ENCODE data around the gene NUDCD3. TPM values are rescaled to one million over a fixed set of nuclear protein-coding genes. Genes with fewer than 3 reads are reported as not detected.

Gene NUDCD3
- total RNA-seq, 4 donors from 2014 or later: 57.0 to 92.3 (median 75.2) TPM

- no peak for ATAC-seq
- H3K27ac ChIP-seq: no peak overlapping the region
- no peak overlapping the region for H3K4me3 ChIP-seq
- H3K9me3 ChIP-seq: no peaks in the 10 kb centered on the region
- WGBS, 2 donors (ENCODE audit: low coverage in 1 of 2): 84 to 88% methylated on average over 4 of the region's 6 CpGs
- no peaks in the 10 kb centered on the region for H3K27me3 ChIP-seq
- TF ChIP-seq CTCF (IDR thresholded peaks at IDR 0.05): no peak
- TF ChIP-seq POLR2AphosphoS5 (IDR thresholded peaks at IDR 0.05): no peak
- no peak for TF ChIP-seq POLR2A (IDR thresholded peaks at IDR 0.05)
- no peak for TF ChIP-seq EP300 (IDR thresholded peaks at IDR 0.05)
- peaks cover 0 to 40% of the 10 kb centered on the region in 2 donors for H3K36me3 ChIP-seq
- H3K4me1 ChIP-seq: no peaks in the 10 kb centered on the region
These were observed 73.5 kb downstream of the NUDCD3 start for GRCh38 chr7:44416941-44417340.

- no peak for TF ChIP-seq POLR2A (IDR thresholded peaks at IDR 0.05)
- TF ChIP-seq CTCF (IDR thresholded peaks at IDR 0.05): no peak
- no peak for TF ChIP-seq EP300 (IDR thresholded peaks at IDR 0.05)
- TF ChIP-seq POLR2AphosphoS5 (IDR thresholded peaks at IDR 0.05): no peak
These were observed 74.9 kb downstream of the NUDCD3 start for GRCh38 chr7:44415510-44415909.

GRCh38 chr7:44415047-44415446 lies 75.4 kb downstream of the NUDCD3 start:
- Histone ChIP-seq H3K27me3 (no peaks in the 10 kb centered on the region), H3K4me3 (no peak overlapping the region), H3K27ac (no peak overlapping the region), H3K9me3 (peaks cover 0 to 8% (median 0%) of the 10 kb centered on the region in 3 donors), H3K4me1 (no peaks in the 10 kb centered on the region), H3K36me3 (peaks cover 0 to 45% of the 10 kb centered on the region in 2 donors)
- WGBS, 2 donors (ENCODE audit: low coverage in 1 of 2): 100% methylated on average over 1 of the region's 1 CpG; no CpG with 5 or more reads in 1 of the 2 donors
- no peak for ATAC-seq
- no peak for TF ChIP-seq CTCF (IDR thresholded peaks at IDR 0.05)
- TF ChIP-seq EP300 (IDR thresholded peaks at IDR 0.05): no peak
- TF ChIP-seq POLR2A (IDR thresholded peaks at IDR 0.05): no peak
- no peak for TF ChIP-seq POLR2AphosphoS5 (IDR thresholded peaks at IDR 0.05)

More at GRCh38 chr7:44415510-44415909, 74.9 kb downstream of the NUDCD3 start:
- Histone ChIP-seq H3K4me3 (no peak overlapping the region), H3K36me3 (peaks cover 0 to 45% of the 10 kb centered on the region in 2 donors), H3K9me3 (peaks cover 0 to 8% (median 0%) of the 10 kb centered on the region in 3 donors), H3K4me1 (no peaks in the 10 kb centered on the region), H3K27ac (no peak overlapping the region), H3K27me3 (no peaks in the 10 kb centered on the region)
- ATAC-seq: no peak
- 80% methylated on average over 3 of the region's 3 CpGs; no CpG with 5 or more reads in 1 of the 2 donors for WGBS, 2 donors (ENCODE audit: low coverage in 1 of 2)

- ATAC-seq: no peak
- 83 to 96% methylated on average over 2 of the region's 2 CpGs for WGBS, 2 donors (ENCODE audit: low coverage in 1 of 2)
- Histone ChIP-seq H3K9me3 (peaks cover 0 to 8% (median 0%) of the 10 kb centered on the region in 3 donors), H3K27me3 (no peaks in the 10 kb centered on the region), H3K4me1 (peaks cover 0 to 12% (median 0%) of the 10 kb centered on the region in 3 donors), H3K27ac (no peak overlapping the region), H3K4me3 (no peak overlapping the region), H3K36me3 (peaks cover 0 to 25% of the 10 kb centered on the region in 2 donors)
- TF ChIP-seq POLR2A (IDR thresholded peaks at IDR 0.05) (no peak), EP300 (IDR thresholded peaks at IDR 0.05) (no peak), POLR2AphosphoS5 (IDR thresholded peaks at IDR 0.05) (no peak), CTCF (IDR thresholded peaks at IDR 0.05) (no peak)
These were observed 79.2 kb downstream of the NUDCD3 start for GRCh38 chr7:44411306-44411705.

- Histone ChIP-seq H3K36me3 (peaks cover 0 to 45% of the 10 kb centered on the region in 2 donors), H3K4me1 (peaks cover 0 to 12% (median 0%) of the 10 kb centered on the region in 3 donors), H3K4me3 (no peak overlapping the region), H3K27ac (no peak overlapping the region), H3K9me3 (peaks cover 0 to 8% (median 0%) of the 10 kb centered on the region in 3 donors), H3K27me3 (no peaks in the 10 kb centered on the region)
- WGBS, 2 donors (ENCODE audit: low coverage in 1 of 2): 59 to 84% methylated on average over 3 of the region's 3 CpGs
- TF ChIP-seq CTCF (IDR thresholded peaks at IDR 0.05): no peak
- no peak for TF ChIP-seq POLR2AphosphoS5 (IDR thresholded peaks at IDR 0.05)
- no peak for TF ChIP-seq POLR2A (IDR thresholded peaks at IDR 0.05)
- TF ChIP-seq EP300 (IDR thresholded peaks at IDR 0.05): no peak
- no peak for ATAC-seq
These were observed 81.9 kb downstream of the NUDCD3 start for GRCh38 chr7:44408596-44408995.

Data from gastroesophageal sphincter (tissue), 4 donors.